Subcutaneous abdominal adipose tissue (tissue), 5 donors: ENCODE measurements around the gene ZMYND19.
"Not testable (repeated sequence)": the region's sequence is repeated elsewhere in the genome, so short reads cannot be mapped to it uniquely, and the experiment has no call there.

Source experiments
- H3K27ac ChIP-seq: one replicate; pipeline ENCODE4 v1.7.0; 2013; ENCODE audit warnings: low read depth, mild to moderate bottlenecking, inconsistent platforms, low read length, moderate library complexity
- H3K27me3 ChIP-seq, 5 donors: one replicate each; pipeline ENCODE4 v1.7.0; 2013; ENCODE audit warnings: low read length in 5 of 5, inconsistent platforms in 1 of 5; ENCODE audit not compliant: control insufficient read depth in 5 of 5, insufficient read depth in 4 of 5
- H3K36me3 ChIP-seq, 5 donors: one replicate each; pipeline ENCODE4 v1.7.0; 2013; ENCODE audit warnings: low read length in 5 of 5; ENCODE audit not compliant: control insufficient read depth in 5 of 5, insufficient read depth in 5 of 5
- H3K4me1 ChIP-seq, 5 donors: one replicate each; pipeline ENCODE4 v1.7.0; 2013; ENCODE audit warnings: low read length in 5 of 5, mild to moderate bottlenecking in 3 of 5, moderate library complexity in 1 of 5; ENCODE audit not compliant: control insufficient read depth in 5 of 5, insufficient read depth in 5 of 5
- H3K4me3 ChIP-seq, 5 donors: one replicate each; pipeline ENCODE4 v1.7.0; 2013; ENCODE audit warnings: low read length in 5 of 5, low read depth in 1 of 5
- H3K9ac ChIP-seq, 5 donors: one replicate each; pipeline ENCODE4 v1.7.0; 2013; ENCODE audit warnings: low read length in 5 of 5, mild to moderate bottlenecking in 4 of 5, moderate library complexity in 3 of 5
- H3K9me3 ChIP-seq, 5 donors: one replicate each; pipeline ENCODE4 v1.7.0; 2013; ENCODE audit warnings: low read length in 5 of 5; ENCODE audit not compliant: control insufficient read depth in 5 of 5
- donor health status: healthy.
- donor health status: healthy.
- donor health status: healthy.
- donor health status: healthy.
- donor health status: healthy.

ZMYND19 gene

DNA sequence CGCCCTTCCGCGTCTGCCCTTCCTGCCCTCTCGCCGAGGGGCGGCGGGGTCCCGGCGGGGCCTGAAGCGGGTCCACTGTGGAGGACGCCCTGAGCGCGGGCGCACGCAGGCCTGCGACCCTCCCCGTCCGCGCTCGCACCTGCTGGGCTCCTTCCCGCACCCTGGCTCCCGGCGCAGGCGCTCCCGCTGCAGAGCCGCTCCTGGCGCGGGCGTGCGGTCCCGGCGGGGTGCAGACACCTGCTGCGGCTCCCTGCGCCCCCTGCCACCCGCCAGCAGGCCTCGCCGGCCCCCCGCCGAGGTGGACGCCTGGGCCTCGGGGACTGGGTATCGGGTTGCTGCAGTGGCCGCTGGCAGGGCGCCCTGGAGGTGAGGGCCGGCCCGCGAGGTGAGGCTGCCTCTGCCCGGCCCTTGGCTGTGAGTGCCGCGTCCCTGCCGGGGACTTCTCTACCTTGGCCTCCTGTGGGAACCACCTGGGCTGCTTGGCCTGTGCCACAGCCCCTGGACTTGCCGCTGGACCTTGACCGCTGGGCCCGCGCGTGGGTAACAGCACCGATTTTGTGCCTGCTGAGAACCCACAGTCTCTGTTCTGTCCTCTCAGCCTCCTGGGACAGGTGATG, 15.8 kb upstream of the ZMYND19 start:
- H3K4me3 ChIP-seq = peak overlapping the region in 4 of 5 donors; percentile 63 to 83 (median 76)
- H3K27me3 ChIP-seq = no peaks in the 10 kb centered on the region
- no peaks in the 10 kb centered on the region for H3K9me3 ChIP-seq
- peak overlapping the region in 4 of 5 donors; percentile 76 to 88 (median 80) for H3K9ac ChIP-seq
- H3K36me3 ChIP-seq = no peaks in the 10 kb centered on the region
- H3K4me1 ChIP-seq = peaks cover 2 to 49% (median 30%) of the 10 kb centered on the region in 5 donors
- H3K27ac ChIP-seq = no peak overlapping the region

DNA sequence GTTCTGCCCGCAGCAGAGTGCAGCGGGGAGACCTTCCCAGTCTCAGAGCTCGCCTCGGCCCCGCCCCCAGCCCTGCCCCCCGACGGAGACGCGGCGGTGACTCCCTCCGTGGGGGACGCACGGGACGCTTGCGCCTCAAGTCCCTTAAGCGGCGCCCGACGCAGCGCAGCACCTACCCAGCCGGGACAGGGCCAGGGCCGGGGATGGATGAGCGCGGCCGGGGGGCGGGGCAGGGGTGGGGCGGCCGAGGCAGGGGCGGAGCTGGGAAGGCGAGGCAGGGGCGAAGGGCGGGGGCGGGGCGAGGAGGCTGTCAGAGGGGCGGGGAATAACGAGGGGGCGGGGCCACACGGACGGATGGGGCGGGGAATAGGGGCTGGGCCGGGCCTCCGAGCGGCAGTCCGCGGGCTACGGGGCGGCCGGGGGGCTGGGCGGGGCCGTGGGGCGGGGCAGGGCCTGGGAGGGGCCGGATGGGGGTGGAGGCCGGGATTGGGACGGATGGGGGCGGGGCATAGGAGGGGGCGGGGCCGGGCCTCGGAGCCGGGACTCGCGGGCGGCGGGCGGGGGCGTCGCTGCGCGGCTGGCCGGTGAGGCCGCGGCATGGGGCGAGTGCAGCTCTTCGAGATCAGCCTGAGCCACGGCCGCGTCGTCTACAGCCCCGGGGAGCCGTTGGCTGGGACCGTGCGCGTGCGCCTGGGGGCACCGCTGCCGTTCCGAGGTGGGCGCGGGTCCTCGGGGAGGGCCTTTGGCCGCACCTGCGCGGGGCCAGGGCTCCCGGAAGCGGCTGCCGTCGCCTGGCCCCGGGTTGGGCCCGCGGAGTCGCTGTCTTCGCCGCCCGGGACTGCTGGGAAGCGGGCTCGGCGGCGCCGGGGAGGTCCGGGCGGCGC, 15.1 kb upstream of the ZMYND19 start, which contains the start of gene ARRDC1:
Gene ARRDC1, plus strand, starts transcription at position 566 of the 884 bp plus-strand sequence. Its CDS starts 32 bp downstream, at position 598.
- Histone ChIP-seq H3K9ac (peak within 1 kb of the TSS in 4 of 5 donors; percentile 76 to 88 (median 80)), H3K4me3 (peak within 1 kb of the TSS in 4 of 5 donors; percentile 63 to 83 (median 76)), H3K27me3 (no peaks in the 10 kb centered on the region), H3K36me3 (no peaks in the 10 kb centered on the region), H3K9me3 (no peaks in the 10 kb centered on the region), H3K27ac (no peak within 1 kb of the TSS), H3K4me1 (peaks cover 2 to 49% (median 30%) of the 10 kb centered on the region in 5 donors)

DNA sequence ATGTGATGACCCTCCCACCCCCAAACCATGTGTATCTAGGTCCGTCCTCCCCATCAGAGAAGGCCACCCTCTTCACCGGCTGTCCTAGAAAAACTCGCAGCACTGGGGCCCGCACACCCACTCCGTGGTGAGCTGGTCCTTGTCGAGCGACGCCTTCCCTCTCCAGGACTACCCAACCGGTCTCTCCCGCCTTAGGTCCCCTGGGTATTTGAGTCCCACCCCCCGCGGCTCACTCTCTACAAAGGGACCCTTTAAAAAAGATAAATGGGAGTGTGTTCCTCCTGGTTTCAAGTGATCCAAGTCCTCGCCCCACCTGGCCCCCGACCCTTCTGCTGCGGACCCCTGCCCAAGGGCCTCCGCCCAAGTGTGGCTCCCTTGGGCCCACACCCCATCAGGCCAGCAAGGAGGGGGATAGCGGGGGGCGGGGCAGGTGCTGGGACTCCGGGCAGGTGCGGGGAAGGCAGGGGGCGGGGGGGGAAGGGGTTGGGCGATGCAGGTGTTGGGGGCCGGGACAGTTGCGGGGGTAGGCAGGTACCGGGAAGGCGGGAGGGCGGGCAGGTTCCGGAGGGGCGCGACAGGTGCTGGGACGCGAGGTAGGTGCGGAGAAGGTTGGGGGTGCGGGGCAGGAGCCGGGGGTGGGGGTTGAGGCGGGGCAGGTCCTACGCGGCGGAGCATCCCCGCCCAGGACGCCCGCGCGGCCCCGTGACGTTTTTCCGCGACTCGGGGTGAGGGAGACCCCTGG, 14.2 kb upstream of the ZMYND19 start:
- no peaks in the 10 kb centered on the region for H3K27me3 ChIP-seq
- no peaks in the 10 kb centered on the region for H3K36me3 ChIP-seq
- H3K9ac ChIP-seq = no peak overlapping the region
- H3K4me1 ChIP-seq = peaks cover 2 to 49% (median 30%) of the 10 kb centered on the region in 5 donors
- no peaks in the 10 kb centered on the region for H3K9me3 ChIP-seq
- no peak overlapping the region for H3K27ac ChIP-seq
- peak overlapping the region in 2 of 5 donors; percentile 42 to 57 for H3K4me3 ChIP-seq

DNA sequence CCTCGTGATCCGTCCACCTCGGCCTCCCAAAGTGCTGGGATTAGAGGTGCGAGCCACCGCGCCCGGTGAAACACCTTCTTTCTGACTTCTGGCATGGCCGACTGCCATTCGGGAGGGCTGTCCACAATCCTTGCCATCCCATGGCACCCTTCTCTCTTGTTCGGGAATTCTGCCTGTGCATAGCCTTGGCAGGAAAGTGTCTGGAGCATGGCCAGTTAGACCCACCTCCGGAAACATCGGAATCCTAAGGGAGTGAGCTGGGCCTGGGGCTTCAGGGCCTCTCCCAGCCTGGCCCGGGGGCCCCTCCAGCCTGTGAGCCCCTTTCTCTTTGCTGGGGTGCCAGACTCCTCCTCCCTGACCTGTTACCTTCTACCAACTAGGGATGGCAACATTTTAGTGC, 13.6 kb upstream of the ZMYND19 start:
- H3K4me1 ChIP-seq = peaks cover 2 to 49% (median 30%) of the 10 kb centered on the region in 5 donors
- no peak overlapping the region for H3K27ac ChIP-seq
- no peaks in the 10 kb centered on the region for H3K9me3 ChIP-seq
- H3K9ac ChIP-seq = no peak overlapping the region
- H3K4me3 ChIP-seq = no peak overlapping the region
- H3K36me3 ChIP-seq = no peaks in the 10 kb centered on the region
- H3K27me3 ChIP-seq = no peaks in the 10 kb centered on the region

DNA sequence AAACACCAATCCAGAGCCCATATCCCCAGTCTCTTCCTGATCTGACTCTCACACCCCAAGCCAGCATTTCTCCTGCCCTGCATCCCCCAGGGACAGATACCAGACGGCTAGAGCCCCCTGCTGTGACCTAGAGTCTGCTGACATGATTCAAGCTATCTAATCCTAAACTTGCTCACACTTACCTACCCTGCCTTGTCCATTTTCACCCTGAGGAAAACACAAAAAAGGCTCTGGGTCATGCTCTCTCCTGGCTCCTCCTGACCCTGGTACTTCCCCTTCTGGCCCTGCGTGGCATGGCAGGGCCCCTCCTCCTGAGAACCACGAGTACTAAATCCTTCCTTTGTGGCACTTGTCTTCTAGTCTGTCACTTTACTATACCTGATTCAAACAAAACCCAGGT, 12.3 kb upstream of the ZMYND19 start:
- Histone ChIP-seq H3K27ac (no peak overlapping the region), H3K27me3 (no peaks in the 10 kb centered on the region), H3K4me1 (peaks cover 2 to 38% (median 24%) of the 10 kb centered on the region in 5 donors), H3K4me3 (no peak overlapping the region), H3K36me3 (no peaks in the 10 kb centered on the region), H3K9ac (no peak overlapping the region), H3K9me3 (no peaks in the 10 kb centered on the region)

DNA sequence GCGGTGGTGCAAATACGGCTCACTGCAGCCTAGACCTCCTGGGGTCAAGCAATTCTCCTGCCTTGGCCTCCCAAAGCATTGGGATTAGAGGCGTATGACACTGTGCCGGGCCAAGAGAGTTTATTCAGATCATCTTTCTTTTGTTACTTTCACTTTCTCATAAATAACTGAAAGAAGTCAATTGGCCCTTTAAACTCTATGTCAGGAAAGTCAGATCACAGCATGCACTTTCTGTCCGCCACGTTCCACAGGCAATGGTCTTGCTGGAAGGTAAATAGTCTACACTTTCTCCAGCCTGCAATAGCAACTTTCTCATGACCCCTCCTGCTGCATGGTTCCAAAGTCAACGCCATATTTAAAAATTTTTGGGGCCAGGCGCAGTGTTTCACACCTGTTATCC, 8.6 kb upstream of the ZMYND19 start:
- Histone ChIP-seq H3K27ac (no peak overlapping the region), H3K27me3 (no peaks in the 10 kb centered on the region), H3K36me3 (no peaks in the 10 kb centered on the region), H3K4me3 (no peak overlapping the region), H3K9ac (no peak overlapping the region), H3K9me3 (no peaks in the 10 kb centered on the region), H3K4me1 (peaks cover 0 to 11% (median under 1%) of the 10 kb centered on the region in 5 donors)

DNA sequence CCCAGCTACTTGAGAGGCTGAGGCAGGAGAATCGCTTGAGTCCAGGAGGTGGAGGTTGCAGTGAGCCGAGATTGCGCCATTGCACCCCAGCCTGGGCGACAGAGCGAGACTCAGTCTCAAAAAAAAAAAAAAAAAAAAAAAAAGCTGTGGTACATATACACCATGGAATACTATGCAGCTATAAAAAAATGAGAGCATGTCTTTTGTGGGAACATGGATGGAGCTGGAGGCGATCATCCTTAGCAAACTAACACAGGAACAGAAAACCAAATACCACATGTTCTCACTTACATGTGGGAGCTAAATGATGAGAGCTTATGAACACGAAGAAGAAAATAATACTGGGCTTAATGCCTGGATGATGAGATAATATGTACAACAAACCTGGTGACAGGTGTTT, 6.3 kb upstream of the ZMYND19 start:
- H3K36me3 ChIP-seq = not testable (repeated sequence)

DNA sequence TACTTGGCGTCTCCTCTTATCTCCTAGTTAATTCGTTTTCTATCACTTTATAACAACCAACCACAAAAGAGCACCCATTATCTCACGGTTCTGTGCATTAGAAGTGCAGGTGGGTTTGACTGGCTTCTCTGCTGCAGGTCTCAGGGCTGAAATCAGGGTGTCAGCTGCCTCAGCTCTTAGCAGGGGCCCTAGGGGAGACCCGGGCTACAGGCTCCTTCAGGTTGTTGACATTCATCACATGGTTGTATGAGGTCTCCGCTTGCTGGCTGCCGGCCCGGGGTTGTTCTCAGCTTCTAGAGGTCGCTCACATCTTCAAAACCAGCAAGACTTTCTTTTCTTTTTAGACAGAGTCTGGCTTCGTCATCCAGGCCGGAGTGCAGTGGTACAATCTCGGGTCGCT, 2.9 kb upstream of the ZMYND19 start:
- Histone ChIP-seq H3K9me3 (no peaks in the 10 kb centered on the region), H3K27me3 (no peaks in the 10 kb centered on the region), H3K4me3 (no peak overlapping the region), H3K36me3 (peaks cover 0 to 3% (median under 1%) of the 10 kb centered on the region in 5 donors), H3K4me1 (peaks cover 2 to 20% (median 17%) of the 10 kb centered on the region in 5 donors), H3K9ac (peak overlapping the region in 1 of 5 donors; percentile 21), H3K27ac (no peak overlapping the region)

More for the DNA sequence above, 6.3 kb upstream of the ZMYND19 start:
- H3K9me3 ChIP-seq, H3K4me3 ChIP-seq, H3K27me3 ChIP-seq, H3K9ac ChIP-seq, H3K4me1 ChIP-seq, H3K27ac ChIP-seq: not testable (repeated sequence)

DNA sequence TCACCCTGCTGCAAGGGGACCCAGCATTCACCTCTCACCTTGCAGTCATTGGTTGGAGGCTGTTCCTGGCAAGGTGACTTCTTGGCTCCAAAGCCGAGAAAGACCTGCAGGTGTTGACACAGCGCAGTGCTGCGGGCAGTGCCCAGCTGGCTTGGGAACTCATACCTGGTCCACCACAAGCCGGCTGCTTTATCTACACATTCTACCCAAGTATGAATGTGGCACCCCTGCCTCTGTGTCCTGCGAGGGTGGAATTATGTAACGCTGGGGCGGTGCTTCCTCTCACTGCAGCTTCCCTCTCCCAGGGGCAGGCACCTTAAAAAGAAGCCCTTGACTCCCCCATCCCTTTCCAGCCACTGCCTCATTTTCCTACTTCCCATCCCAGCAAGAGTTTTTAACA, 2.5 kb upstream of the ZMYND19 start:
- Histone ChIP-seq H3K4me1 (peaks cover 2 to 20% (median 17%) of the 10 kb centered on the region in 5 donors), H3K27me3 (no peaks in the 10 kb centered on the region), H3K27ac (no peak overlapping the region), H3K36me3 (peaks cover 0 to 6% (median 2%) of the 10 kb centered on the region in 5 donors), H3K9ac (peak overlapping the region in 1 of 5 donors; percentile 21), H3K4me3 (no peak overlapping the region), H3K9me3 (no peaks in the 10 kb centered on the region)
